HEK293 (cell line): ENCODE measurements around the gene MYO18B.

ENCODE experiments used
- CTCF ChIP-seq: fragments of 450-650 bp; formaldehyde crosslinking; IDR thresholded peaks from 2 replicates; pipeline ENCODE4 v1.5.1; 2016; ENCODE audit warnings: missing biosample characterization, missing genetic modification characterization
- GFI1B ChIP-seq: fragments of 450-650 bp; formaldehyde crosslinking; IDR thresholded peaks from 2 replicates; pipeline ENCODE4 v1.5.1; 2016; ENCODE audit warnings: missing biosample characterization, missing genetic modification characterization
- GLI2 ChIP-seq: fragments of 450-650 bp; formaldehyde crosslinking; IDR thresholded peaks from 2 replicates; pipeline ENCODE4; 2017; ENCODE audit warnings: missing biosample characterization, missing genetic modification characterization, low read depth, borderline replicate concordance
- GLI4 ChIP-seq: fragments of 450-650 bp; formaldehyde crosslinking; IDR thresholded peaks from 2 replicates; pipeline ENCODE4 v1.5.1; 2016; ENCODE audit warnings: missing biosample characterization, missing genetic modification characterization
- GLIS1 ChIP-seq: fragments of 450-650 bp; formaldehyde crosslinking; IDR thresholded peaks from 2 replicates; pipeline ENCODE4 v1.5.1; 2016; ENCODE audit warnings: missing biosample characterization, missing genetic modification characterization
- IKZF3 ChIP-seq: fragments of 450-650 bp; IDR thresholded peaks from 2 replicates; pipeline ENCODE4 v1.5.0; 2018; ENCODE audit warnings: missing biosample characterization, mild to moderate bottlenecking, missing genetic modification characterization, moderate library complexity
- KLF16 ChIP-seq: fragments of 450-650 bp; formaldehyde crosslinking; IDR thresholded peaks from 2 replicates; pipeline ENCODE4 v1.5.1; 2017; ENCODE audit warnings: missing biosample characterization, missing genetic modification characterization
- MZF1 ChIP-seq: fragments of 450-650 bp; formaldehyde crosslinking; IDR thresholded peaks from 2 replicates; pipeline ENCODE4 v1.5.1; 2017; ENCODE audit warnings: missing biosample characterization, missing genetic modification characterization, borderline replicate concordance
- PRDM10 ChIP-seq: fragments of 450-650 bp; formaldehyde crosslinking; IDR thresholded peaks from 2 replicates; pipeline ENCODE4 v1.5.1; 2016; ENCODE audit warnings: missing biosample characterization, missing genetic modification characterization
- PRDM4 ChIP-seq: fragments of 450-650 bp; formaldehyde crosslinking; IDR thresholded peaks from 2 replicates; pipeline ENCODE4 v1.5.1; 2017; ENCODE audit warnings: missing biosample characterization, missing genetic modification characterization
- TRIM28 ChIP-seq: IDR thresholded peaks from 2 replicates; pipeline ENCODE4 v1.6.1; 2011; ENCODE audit warnings: low read length, control low read depth, borderline replicate concordance
- ZNF18 ChIP-seq: fragments of 450-650 bp; formaldehyde crosslinking; IDR thresholded peaks from 2 replicates; pipeline ENCODE4 v1.5.1; 2016; ENCODE audit warnings: missing biosample characterization, missing genetic modification characterization
- ZNF24 ChIP-seq: fragments of 450-650 bp; formaldehyde crosslinking; IDR thresholded peaks from 2 replicates; pipeline ENCODE4 v1.5.1; 2016; ENCODE audit warnings: missing biosample characterization, missing genetic modification characterization
- ZNF248 ChIP-seq: fragments of 450-650 bp; formaldehyde crosslinking; IDR thresholded peaks from 2 replicates; pipeline ENCODE4 v1.5.1; 2017; ENCODE audit warnings: missing biosample characterization, missing genetic modification characterization
- ZNF26 ChIP-seq: fragments of 450-650 bp; formaldehyde crosslinking; IDR thresholded peaks from 2 replicates; pipeline ENCODE4 v1.5.1; 2016; ENCODE audit warnings: missing biosample characterization, missing genetic modification characterization
- ZNF280D ChIP-seq: fragments of 450-650 bp; formaldehyde crosslinking; IDR thresholded peaks from 2 replicates; pipeline ENCODE4 v1.5.1; 2016; ENCODE audit warnings: missing biosample characterization, missing genetic modification characterization
- ZNF391 ChIP-seq: fragments of 450-650 bp; formaldehyde crosslinking; IDR thresholded peaks from 2 replicates; pipeline ENCODE4 v1.5.1; 2016; ENCODE audit warnings: low read depth, missing biosample characterization, missing genetic modification characterization, borderline replicate concordance
- ZNF488 ChIP-seq: fragments of 450-650 bp; formaldehyde crosslinking; IDR thresholded peaks from 2 replicates; pipeline ENCODE4 v1.5.1; 2016; ENCODE audit warnings: missing biosample characterization, missing genetic modification characterization
- ZNF629 ChIP-seq: fragments of 450-650 bp; formaldehyde crosslinking; IDR thresholded peaks from 2 replicates; pipeline ENCODE4 v1.5.1; 2017; ENCODE audit warnings: missing biosample characterization, missing genetic modification characterization
- ZNF645 ChIP-seq: fragments of 450-650 bp; formaldehyde crosslinking; IDR thresholded peaks from 2 replicates; pipeline ENCODE4; 2016; ENCODE audit warnings: missing biosample characterization, missing genetic modification characterization
- ZNF692 ChIP-seq: fragments of 450-650 bp; formaldehyde crosslinking; IDR thresholded peaks from 2 replicates; pipeline ENCODE4 v1.5.1; 2016; ENCODE audit warnings: missing biosample characterization, missing genetic modification characterization

MYO18B gene

GRCh38 chr22:25966448-25966913 is 224.5 kb downstream of the MYO18B start (continued):
- TF ChIP-seq PRDM10 (tag by site-specific recombination) = peak; percentile 52; the same call in 1 of the 2 replicates
- peak; percentile 87 for TF ChIP-seq GFI1B (tag by site-specific recombination)
- TF ChIP-seq ZNF280D = no peak
- no peak for TF ChIP-seq CTCF (tag by site-specific recombination)
- peak; percentile 82 for TF ChIP-seq ZNF18 (tag by site-specific recombination)
- TF ChIP-seq ZNF391 (tag by site-specific recombination) = peak; percentile 62; the same call in 1 of the 2 replicates
- peak; percentile 73; the same call in 1 of the 2 replicates for TF ChIP-seq ZNF24
- TF ChIP-seq ZNF645 (tag by site-specific recombination) = peak; percentile 80; the same call in 1 of the 2 replicates
- TF ChIP-seq PRDM4 = peak; percentile 88
- no peak for TF ChIP-seq GLI4 (tag by site-specific recombination)
- peak; percentile 76 for TF ChIP-seq IKZF3 (tag by site-specific recombination)
- TF ChIP-seq GLIS1 = peak; percentile 98
- TF ChIP-seq ZNF488 (tag by site-specific recombination) = peak; percentile 88
- no peak for TF ChIP-seq ZNF26 (tag by site-specific recombination)
- TF ChIP-seq ZNF248 = no peak
- TF ChIP-seq MZF1 (tag by site-specific recombination) = peak; percentile 81
- TF ChIP-seq ZNF692 = peak; percentile 74
- 0 out of 2 replicates have a peak, but pooled peaks have one; percentile 18 for TF ChIP-seq TRIM28
- TF ChIP-seq GLI2 (tag by site-specific recombination) = peak; percentile 86
- TF ChIP-seq ZNF629 (tag by site-specific recombination) = peak; percentile 63
- no peak for TF ChIP-seq KLF16 (tag by site-specific recombination)
- TF ChIP-seq, all 188 proteins: peak for 47
